GM21723 (cell line): Measurements from ENCODE around the gene GLOD5.

Experiments used
- ATAC-seq: cut with Tn5 transposase; IDR thresholded peaks from one replicate; pipeline ENCODE4 v1.9.1; 2021; ENCODE audit warnings: mild to moderate bottlenecking, moderate library complexity; ENCODE audit not compliant: unreplicated experiment

GLOD5 gene

GRCh38 chrX:48761674-48762471 is at the start of gene GLOD5:
GLOD5 (plus strand) TSS chrX:48761747; CDS start chrX:48761791, 44 bp downstream.
- no peak for ATAC-seq

DNA sequence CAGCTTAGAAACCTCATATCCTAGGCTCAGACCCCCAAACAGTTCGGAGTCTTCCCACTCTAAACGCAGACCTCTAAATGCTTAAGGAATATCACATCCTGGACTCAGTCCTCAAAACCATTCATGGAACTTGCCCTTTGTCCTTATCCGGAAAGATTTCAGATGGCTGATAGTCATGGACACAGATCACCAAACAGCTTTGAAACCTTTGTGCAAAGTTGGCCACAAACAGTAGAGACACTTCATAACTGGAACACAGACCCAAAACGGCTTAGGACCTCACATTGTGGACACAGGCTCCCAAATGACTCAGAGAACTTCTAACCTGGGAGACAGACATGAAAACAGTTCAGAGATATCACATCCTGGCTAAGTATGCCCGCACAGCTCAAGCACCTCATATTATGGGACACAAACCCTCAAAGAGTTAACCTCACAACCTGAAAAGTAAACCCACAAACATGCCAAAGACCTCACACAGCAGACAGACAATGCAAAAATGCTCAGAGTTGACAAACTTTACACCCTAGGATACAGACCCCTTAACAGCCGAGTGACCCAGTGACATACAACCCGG is 49.5 kb upstream of the GLOD5 start:
- ATAC-seq = no peak

- no peak for ATAC-seq
Measured at GRCh38 chrX:48713847-48714246, 47.7 kb upstream of the GLOD5 start.

- no peak for ATAC-seq
Measured at GRCh38 chrX:48714573-48714972, 47.0 kb upstream of the GLOD5 start.

DNA sequence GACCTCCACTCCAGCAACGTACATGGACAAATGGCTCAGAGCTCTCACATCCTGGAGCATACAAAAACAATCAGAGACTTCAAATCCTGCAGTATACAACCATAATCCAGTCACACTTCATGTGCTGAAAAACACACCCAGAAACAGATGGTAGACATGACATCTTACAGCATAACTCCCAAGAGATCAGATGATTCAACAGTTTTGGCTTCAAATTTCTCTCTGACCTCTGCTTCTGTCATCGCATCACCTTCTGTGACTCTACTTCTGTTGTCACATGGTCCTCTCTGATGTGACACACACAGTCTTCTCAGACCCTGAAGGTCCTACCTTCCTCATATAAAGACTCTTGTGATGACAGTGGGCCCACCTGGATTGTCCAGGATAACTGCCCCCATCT is 46.5 kb upstream of the GLOD5 start:
- no peak for ATAC-seq

- no peak for ATAC-seq
Measured at GRCh38 chrX:48715876-48716502, 45.6 kb upstream of the GLOD5 start.

DNA sequence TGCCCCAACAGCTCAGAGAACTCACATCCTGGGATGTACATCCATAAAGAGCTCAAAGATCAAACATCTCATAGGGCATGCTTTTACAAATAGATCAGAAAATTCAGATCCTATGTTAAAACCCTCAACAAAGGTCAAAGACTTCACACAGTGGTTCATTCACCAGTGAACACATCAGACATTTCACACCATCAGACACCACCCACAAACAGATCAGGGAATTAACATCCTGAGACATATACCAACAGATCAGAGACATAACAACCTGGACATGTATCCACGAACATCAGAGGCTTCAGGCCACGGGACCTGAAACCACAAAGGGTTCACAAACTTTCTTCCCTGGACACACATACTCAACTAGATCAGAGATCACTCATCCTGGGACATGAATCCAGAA is 41.6 kb upstream of the GLOD5 start:
- no peak for ATAC-seq

GRCh38 chrX:48720577-48721250 is 40.8 kb upstream of the GLOD5 start:
- no peak for ATAC-seq

- no peak for ATAC-seq
Measured at GRCh38 chrX:48721916-48722315, 39.6 kb upstream of the GLOD5 start.

DNA sequence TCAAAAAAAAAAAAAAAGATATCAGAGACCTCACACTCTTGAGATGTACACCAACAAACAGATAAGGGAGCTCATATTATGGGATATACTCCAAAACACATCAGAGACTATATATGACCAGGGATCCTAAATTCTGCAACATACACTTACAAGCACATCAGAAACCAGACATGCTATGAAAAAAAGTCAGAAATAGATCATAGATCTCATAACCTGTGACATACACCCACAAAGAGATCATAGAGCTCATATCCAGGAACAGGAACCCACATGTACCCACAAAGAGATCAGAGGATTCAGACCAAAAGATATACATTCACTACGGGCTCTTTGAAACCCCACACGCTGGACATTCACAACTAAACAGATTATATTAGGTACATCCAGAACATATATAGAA is 35.0 kb upstream of the GLOD5 start:
- no peak for ATAC-seq

- no peak for ATAC-seq
Measured at GRCh38 chrX:48728653-48729052, 32.9 kb upstream of the GLOD5 start.

- no peak for ATAC-seq
Measured at GRCh38 chrX:48736303-48736702, 25.2 kb upstream of the GLOD5 start.

DNA sequence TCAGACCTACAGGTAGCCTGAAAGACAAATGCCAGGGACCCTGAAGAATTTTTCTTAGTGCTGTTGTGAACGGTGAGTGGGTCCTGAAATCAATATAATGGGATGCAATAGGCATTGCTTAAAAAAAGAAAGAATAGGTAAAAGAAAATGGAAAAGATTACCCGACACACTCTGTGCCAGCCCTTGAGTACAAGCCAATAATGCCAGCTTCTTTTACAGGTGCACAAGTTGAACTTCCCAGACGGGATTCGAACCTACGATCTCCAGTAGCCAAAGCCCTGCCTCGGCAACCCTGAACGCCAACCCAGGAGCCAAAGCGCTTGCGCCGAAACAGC is 24.7 kb upstream of the GLOD5 start:
- no peak for ATAC-seq

- peak; percentile 97 for ATAC-seq
Measured at GRCh38 chrX:48737213-48737938, 24.2 kb upstream of the GLOD5 start.

- no peak for ATAC-seq
Measured at GRCh38 chrX:48737940-48738339, 23.6 kb upstream of the GLOD5 start.

- no peak for ATAC-seq
Measured at GRCh38 chrX:48741834-48742233, 19.7 kb upstream of the GLOD5 start.

DNA sequence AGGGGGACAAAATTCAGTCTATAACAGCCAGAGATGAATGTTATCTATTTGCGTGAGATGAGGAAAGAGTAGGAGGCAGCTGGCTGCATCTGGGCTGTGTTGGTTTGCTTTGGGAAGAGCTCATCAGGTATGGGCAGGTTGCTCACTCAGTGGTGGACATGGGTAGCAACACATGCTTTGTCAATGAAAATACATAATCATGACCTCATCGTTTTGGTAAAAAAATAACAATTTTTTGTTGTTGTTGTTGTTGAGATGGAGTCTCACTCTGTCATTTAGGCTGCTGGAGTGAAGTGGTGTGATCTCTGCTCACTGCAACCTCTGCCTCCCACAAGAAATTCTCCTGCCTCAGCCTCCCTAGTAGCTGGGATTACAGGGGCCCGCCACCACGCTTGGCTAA is 16.3 kb upstream of the GLOD5 start:
- no peak for ATAC-seq

- ATAC-seq = no peak
Measured at GRCh38 chrX:48747415-48748016, 14.0 kb upstream of the GLOD5 start.

GRCh38 chrX:48749182-48749581 is 12.4 kb upstream of the GLOD5 start:
- ATAC-seq = no peak

GRCh38 chrX:48751343-48751742 is 10.2 kb upstream of the GLOD5 start:
- no peak for ATAC-seq

DNA sequence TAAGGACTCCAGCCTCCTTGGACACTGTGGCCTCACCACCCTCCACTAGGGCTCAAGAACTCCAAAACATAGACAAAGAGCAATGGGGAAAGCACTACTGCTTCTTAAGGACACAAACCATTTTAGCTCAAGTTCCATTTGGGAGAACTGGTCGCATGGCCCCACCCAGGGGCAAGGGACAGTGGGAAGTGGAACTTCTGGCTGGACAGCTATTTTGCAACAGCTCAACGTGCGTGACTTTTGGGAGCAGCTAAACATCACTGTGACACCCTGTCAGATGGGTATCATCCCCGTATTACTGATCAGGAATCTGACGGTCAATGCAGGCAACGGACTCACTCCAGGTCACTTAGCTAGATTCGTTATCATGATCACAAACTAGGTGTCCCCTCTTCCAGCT is 9.0 kb upstream of the GLOD5 start:
- no peak for ATAC-seq
